KMS-11 (cell line): ENCODE results near the gene SPATA2.

Experiments
- H2AFZ ChIP-seq: fragments of 200-600 bp; sonication (generic); 2 replicates; pipeline ENCODE4 v1.6.1; 2016; ENCODE audit warnings: antibody characterized with exemption, mixed run types, low read depth
- H3K27ac ChIP-seq: fragments of 200-600 bp; sonication (generic); 2 replicates; pipeline ENCODE4 v1.6.1; 2016; ENCODE audit warnings: mild to moderate bottlenecking, mixed run types
- H3K27me3 ChIP-seq: fragments of 200-600 bp; sonication (generic); 2 replicates; pipeline ENCODE4 v1.6.1; 2017; ENCODE audit warnings: mild to moderate bottlenecking, low read depth, mixed run types, moderate library complexity; ENCODE audit not compliant: insufficient read depth
- H3K36me3 ChIP-seq: fragments of 200-600 bp; sonication (generic); 2 replicates; pipeline ENCODE4 v1.6.1; 2017; ENCODE audit warnings: mild to moderate bottlenecking, mixed run types; ENCODE audit not compliant: insufficient read depth
- H3K4me1 ChIP-seq: fragments of 200-600 bp; sonication (generic); 2 replicates; pipeline ENCODE4 v1.6.1; 2016; ENCODE audit warnings: mild to moderate bottlenecking, low read depth, mixed run types; ENCODE audit not compliant: poor library complexity, severe bottlenecking
- H3K4me2 ChIP-seq: fragments of 200-600 bp; sonication (generic); 2 replicates; pipeline ENCODE4 v1.7.0; 2016; ENCODE audit warnings: mild to moderate bottlenecking, mixed run types
- H3K4me3 ChIP-seq: fragments of 200-600 bp; sonication (generic); IDR thresholded peaks from 2 replicates; pipeline ENCODE4 v1.6.1; 2017; ENCODE audit warnings: low read depth, low read length, mixed read lengths; ENCODE audit not compliant: insufficient read depth
- H3K79me2 ChIP-seq: fragments of 200-600 bp; sonication (generic); 2 replicates; pipeline ENCODE4 v1.6.1; 2016; ENCODE audit warnings: low read depth, mixed run types; ENCODE audit not compliant: insufficient read depth
- H3K9ac ChIP-seq: fragments of 200-600 bp; sonication (generic); 2 replicates; pipeline ENCODE4 v1.6.1; 2016; ENCODE audit warnings: mild to moderate bottlenecking, mixed run types
- H4K20me1 ChIP-seq: fragments of 200-600 bp; sonication (generic); 2 replicates; pipeline ENCODE4 v1.6.1; 2016; ENCODE audit warnings: mild to moderate bottlenecking, mixed run types; ENCODE audit not compliant: insufficient read depth
- CTCF ChIP-seq: fragments of 200-600 bp; sonication (generic); conservative IDR thresholded peaks from 2 replicates; pipeline ENCODE4 v1.6.1; 2017; ENCODE audit warnings: low read depth, mild to moderate bottlenecking, antibody characterized with exemption, low read length, moderate library complexity, mixed read lengths

Gene SPATA2

GRCh38 chr20:49878977-49879376, 36.4 kb downstream of the SPATA2 start:
- H3K36me3 ChIP-seq = no peaks in the 10 kb centered on the region
- H3K4me2 ChIP-seq = peak overlapping the region; percentile 14; the same call in 1 of the 2 replicates
- no peak overlapping the region for H2AFZ ChIP-seq
- H3K27ac ChIP-seq = no peak overlapping the region
- no peak overlapping the region for H3K4me3 ChIP-seq
- H3K4me1 ChIP-seq = peaks cover 65% of the 10 kb centered on the region
- no peaks in the 10 kb centered on the region for H3K27me3 ChIP-seq
- no peaks in the 10 kb centered on the region for H3K79me2 ChIP-seq
- no peak for TF ChIP-seq CTCF
- no peak overlapping the region for H3K9ac ChIP-seq
- no peaks in the 10 kb centered on the region for H4K20me1 ChIP-seq

DNA sequence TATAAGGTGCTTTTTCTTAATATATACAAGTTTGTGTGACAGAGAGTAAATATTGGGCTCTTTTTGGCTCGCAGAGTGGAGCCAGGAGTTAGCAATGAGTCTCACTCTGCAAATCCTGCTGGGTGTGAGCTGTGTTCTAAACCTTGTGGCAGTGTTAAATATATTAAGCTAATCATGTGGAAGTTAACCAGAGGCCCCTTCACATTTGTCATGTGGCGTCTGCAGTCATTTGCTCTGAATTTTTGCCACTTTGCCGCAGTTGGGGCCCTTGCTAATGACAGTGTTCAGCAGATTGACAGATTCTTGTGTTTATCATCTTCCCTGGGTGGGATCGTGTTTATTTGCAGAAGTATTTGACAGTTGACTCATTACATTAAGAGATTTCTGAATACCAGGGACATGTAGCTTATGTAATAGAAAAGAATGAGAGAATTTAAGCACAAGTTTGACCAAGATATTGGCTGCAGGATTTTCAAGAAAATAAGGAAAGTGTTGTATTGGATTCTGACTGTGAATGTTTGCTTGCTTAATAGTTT, 37.9 kb downstream of the SPATA2 start:
- Histone ChIP-seq H3K27ac (no peak overlapping the region), H3K4me3 (no peak overlapping the region), H3K27me3 (no peaks in the 10 kb centered on the region), H3K4me2 (no peak overlapping the region), H2AFZ (no peak overlapping the region), H3K79me2 (no peaks in the 10 kb centered on the region), H3K4me1 (peaks cover 52% of the 10 kb centered on the region), H4K20me1 (no peaks in the 10 kb centered on the region), H3K9ac (no peak overlapping the region), H3K36me3 (no peaks in the 10 kb centered on the region)
- TF ChIP-seq CTCF = no peak

- peaks cover 34% of the 10 kb centered on the region for H3K4me1 ChIP-seq
- no peak overlapping the region for H3K4me2 ChIP-seq
- no peaks in the 10 kb centered on the region for H3K36me3 ChIP-seq
- no peaks in the 10 kb centered on the region for H4K20me1 ChIP-seq
- H3K9ac ChIP-seq = no peak overlapping the region
- TF ChIP-seq CTCF = no peak
- H3K79me2 ChIP-seq = no peaks in the 10 kb centered on the region
- no peak overlapping the region for H3K27ac ChIP-seq
- H2AFZ ChIP-seq = no peak overlapping the region
- H3K27me3 ChIP-seq = no peaks in the 10 kb centered on the region
- no peak overlapping the region for H3K4me3 ChIP-seq
Observed at GRCh38 chr20:49874696-49875095, 40.6 kb downstream of the SPATA2 start.

DNA sequence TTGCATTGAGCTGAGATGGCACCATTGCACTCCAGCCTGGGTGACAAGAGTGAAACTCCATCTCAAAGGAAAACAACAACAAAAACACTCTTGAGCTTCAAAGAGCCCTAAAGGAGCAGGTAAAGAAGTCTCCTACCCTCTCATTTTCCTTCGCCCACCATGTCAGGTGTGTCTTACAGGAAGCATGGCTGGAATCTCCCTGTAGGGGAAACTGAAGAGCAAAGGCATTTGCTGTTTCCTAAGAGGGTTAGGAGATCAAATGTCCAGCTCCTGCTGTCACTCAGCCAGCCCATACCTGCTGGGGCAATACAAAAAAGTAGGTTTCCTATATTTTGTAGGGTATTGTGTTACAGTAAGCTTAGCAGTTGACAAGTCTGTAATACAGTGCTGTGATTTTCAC, 43.3 kb downstream of the SPATA2 start:
- TF ChIP-seq CTCF = no peak
- Histone ChIP-seq H3K36me3 (no peaks in the 10 kb centered on the region), H4K20me1 (no peaks in the 10 kb centered on the region), H3K4me3 (no peak overlapping the region), H3K4me2 (0 out of 2 replicates have a peak overlapping the region, but pooled peaks have one; percentile 8), H3K4me1 (peaks cover 27% of the 10 kb centered on the region), H3K27me3 (no peaks in the 10 kb centered on the region), H3K27ac (no peak overlapping the region), H2AFZ (no peak overlapping the region), H3K79me2 (0 out of 2 replicates have a peak, but pooled peaks cover 3% of the 10 kb centered on the region), H3K9ac (no peak overlapping the region)
